ENCODE data around the gene PNPLA8.
"Not testable (repeated sequence)": the region's sequence is repeated elsewhere in the genome, so short reads cannot be mapped to it uniquely, and the experiment has no call there.

PNPLA8 gene

GRCh38 chr7:108525985-108526767 lies at the start of gene PNPLA8:
Gene PNPLA8 (minus strand): TSS chr7:108526135. CDS start chr7:108515491, 10,644 bp downstream.
- peak; percentile 99 for DNase-seq

- no peak for DNase-seq
Measured at GRCh38 chr7:108575156-108575555, 49.2 kb upstream of the PNPLA8 start.

GRCh38 chr7:108572480-108572879 lies 46.5 kb upstream of the PNPLA8 start:
- DNase-seq = no peak

- peak; percentile 51 for DNase-seq
Measured at GRCh38 chr7:108570146-108570755, 44.3 kb upstream of the PNPLA8 start.

GRCh38 chr7:108569381-108570145 lies 43.6 kb upstream of the PNPLA8 start, which contains the start of the genes DNAJB9 and THAP5:
Gene DNAJB9 (plus strand): TSS chr7:108569874. CDS start chr7:108571727, 1,853 bp downstream.
Gene THAP5 (minus strand): TSS chr7:108569706. CDS start chr7:108569569, 137 bp downstream.
- DNase-seq = peak; percentile 99

GRCh38 chr7:108568801-108569380 lies 43.0 kb upstream of the PNPLA8 start:
- DNase-seq = peak; percentile 54

GRCh38 chr7:108565987-108566386 lies 40.1 kb upstream of the PNPLA8 start:
- DNase-seq = no peak

GRCh38 chr7:108561047-108561619 lies 35.2 kb upstream of the PNPLA8 start:
- no peak for DNase-seq

GRCh38 chr7:108559253-108559652 lies 33.3 kb upstream of the PNPLA8 start:
- no peak for DNase-seq

- no peak for DNase-seq
Measured at GRCh38 chr7:108557617-108558016, 31.7 kb upstream of the PNPLA8 start.

- DNase-seq = no peak
Measured at GRCh38 chr7:108557191-108557590, 31.3 kb upstream of the PNPLA8 start.

GRCh38 chr7:108556665-108557064 lies 30.7 kb upstream of the PNPLA8 start:
- DNase-seq = not testable (repeated sequence)

- not testable (repeated sequence) for DNase-seq
Measured at GRCh38 chr7:108548141-108548896, 22.4 kb upstream of the PNPLA8 start.

GRCh38 chr7:108541478-108541877 lies 15.5 kb upstream of the PNPLA8 start:
- DNase-seq = no peak

- DNase-seq = not testable (repeated sequence)
Measured at GRCh38 chr7:108538685-108539084, 12.8 kb upstream of the PNPLA8 start.

- DNase-seq = not testable (repeated sequence)
Measured at GRCh38 chr7:108538236-108538635, 12.3 kb upstream of the PNPLA8 start.

GRCh38 chr7:108537229-108537628 lies 11.3 kb upstream of the PNPLA8 start:
- DNase-seq = no peak

- DNase-seq = no peak
Measured at GRCh38 chr7:108535744-108536143, 9.8 kb upstream of the PNPLA8 start.

GRCh38 chr7:108535257-108535656 lies 9.3 kb upstream of the PNPLA8 start:
- DNase-seq = no peak

GRCh38 chr7:108533712-108534111 lies 7.8 kb upstream of the PNPLA8 start:
- no peak for DNase-seq

GRCh38 chr7:108529341-108529740 lies 3.4 kb upstream of the PNPLA8 start:
- DNase-seq = no peak

- no peak for DNase-seq
Measured at GRCh38 chr7:108528183-108528712, 2.3 kb upstream of the PNPLA8 start.

Measured in CD4-positive, alpha-beta T cell treated with Interleukin-4 for 4 hours (primary cell).